NB4 (cell line): ENCODE results near the gene SPATA16.

Experiments used
- CTCF ChIP-seq: IDR thresholded peaks from one replicate; pipeline ENCODE4 v1.5.1; 2012; ENCODE audit warnings: low read depth, low read length
- POLR2A ChIP-seq: IDR thresholded peaks from 2 replicates; pipeline ENCODE4 v1.6.1; 2011; ENCODE audit warnings: mild to moderate bottlenecking; ENCODE audit not compliant: insufficient read length; ENCODE audit errors: extremely low read depth

GRCh38 chr3:172847292-172847691 is 293.7 kb downstream of the SPATA16 start:
- TF ChIP-seq CTCF: no peak
- TF ChIP-seq POLR2A: no peak
